ENCODE data around the gene MMP15. TPM values are rescaled to one million over a fixed set of nuclear protein-coding genes. Genes with fewer than 3 reads are reported as not detected.

The MMP15 gene
- total RNA-seq, 2 donors from 2014 or later = 2.1 to 3.8 TPM

DNA sequence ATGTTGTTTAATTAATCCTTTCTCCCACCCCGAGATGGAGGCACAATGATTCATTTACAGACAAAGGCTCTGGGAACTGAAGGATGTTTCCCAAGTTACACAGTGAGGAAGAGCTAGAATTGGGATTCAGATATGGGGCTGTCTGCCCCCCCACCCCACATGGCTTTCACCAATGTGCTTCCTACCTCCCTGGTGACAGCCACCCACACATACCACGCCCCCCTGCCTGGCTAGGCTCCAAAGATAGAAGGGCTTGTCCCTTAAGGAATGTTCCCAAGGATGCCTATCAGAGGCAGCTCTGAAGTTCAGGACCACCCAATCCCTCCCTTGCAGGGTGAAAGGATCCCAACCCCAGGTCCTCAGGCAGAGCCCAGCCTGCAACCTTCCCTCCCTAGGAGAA, 70.7 kb downstream of the MMP15 start:
- TF ChIP-seq, protein P1, sequence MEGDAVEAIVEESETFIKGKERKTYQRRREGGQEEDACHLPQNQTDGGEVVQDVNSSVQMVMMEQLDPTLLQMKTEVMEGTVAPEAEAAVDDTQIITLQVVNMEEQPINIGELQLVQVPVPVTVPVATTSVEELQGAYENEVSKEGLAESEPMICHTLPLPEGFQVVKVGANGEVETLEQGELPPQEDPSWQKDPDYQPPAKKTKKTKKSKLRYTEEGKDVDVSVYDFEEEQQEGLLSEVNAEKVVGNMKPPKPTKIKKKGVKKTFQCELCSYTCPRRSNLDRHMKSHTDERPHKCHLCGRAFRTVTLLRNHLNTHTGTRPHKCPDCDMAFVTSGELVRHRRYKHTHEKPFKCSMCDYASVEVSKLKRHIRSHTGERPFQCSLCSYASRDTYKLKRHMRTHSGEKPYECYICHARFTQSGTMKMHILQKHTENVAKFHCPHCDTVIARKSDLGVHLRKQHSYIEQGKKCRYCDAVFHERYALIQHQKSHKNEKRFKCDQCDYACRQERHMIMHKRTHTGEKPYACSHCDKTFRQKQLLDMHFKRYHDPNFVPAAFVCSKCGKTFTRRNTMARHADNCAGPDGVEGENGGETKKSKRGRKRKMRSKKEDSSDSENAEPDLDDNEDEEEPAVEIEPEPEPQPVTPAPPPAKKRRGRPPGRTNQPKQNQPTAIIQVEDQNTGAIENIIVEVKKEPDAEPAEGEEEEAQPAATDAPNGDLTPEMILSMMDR (IDR thresholded peaks at IDR 0.05) = no peak
- Histone ChIP-seq H3K4me3 (no peak overlapping the region), H3K27me3 (replicated peaks; ENCODE audit: insufficient read depth) (no peaks in the 10 kb centered on the region), H3K27ac (no peak overlapping the region), H3K9me3 (no peaks in the 10 kb centered on the region), H3K36me3 (no peaks in the 10 kb centered on the region), H3K4me1 (ENCODE audit: control insufficient read depth in 1 of 2, low read depth in 2 of 2) (no peaks in the 10 kb centered on the region)
- DNase-seq (ENCODE audit: low spot score) (no peak), ATAC-seq (ENCODE audit: insufficient number of reproducible peaks, low FRiP score, low read depth) (no peak)

Other genes starting within 250 kb of the MMP15 start
- gene KIFC3, start 223.3 kb upstream of the MMP15 start, total RNA-seq = 100 to 1,000 TPM; 109 to 123 TPM
- gene CNGB1, start 54.6 kb upstream of the MMP15 start, total RNA-seq = not detected
- 10 to 100 TPM in 1 of 2 donors, 1 to 10 TPM in 1; 6.0 to 13.8 TPM for gene ZNF319, start 25.1 kb upstream of the MMP15 start, total RNA-seq
- 10 to 100 TPM; 55.9 to 90.3 TPM for gene USB1, start 24.3 kb upstream of the MMP15 start, total RNA-seq
- 10 to 100 TPM; 48.5 to 52.5 TPM for gene CFAP20, start 103.6 kb downstream of the MMP15 start, total RNA-seq
- 10 to 100 TPM; 29.2 to 40.1 TPM for gene CSNK2A2, start 172.4 kb downstream of the MMP15 start, total RNA-seq

Measured in thoracic aorta (tissue), 2 donors.